Trophoblast cell (in vitro differentiated cells and primary cell): ENCODE results near the gene PTGER3.

ENCODE experiments used
- DNase-seq, 2 donors: peaks; one replicate each; pipeline ENCODE4 v3.0.0-alpha.2; 2016
- H2AFZ ChIP-seq: 2 replicates; pipeline ENCODE4 v1.6.1; 2013; ENCODE audit warnings: low read length, moderate library complexity, mild to moderate bottlenecking; ENCODE audit not compliant: insufficient read depth, poor library complexity
- H2AK5ac ChIP-seq: 2 replicates; pipeline ENCODE4 v1.6.1; 2013; ENCODE audit warnings: mild to moderate bottlenecking, low read length
- H2BK120ac ChIP-seq: 2 replicates; pipeline ENCODE4 v1.6.1; 2013; ENCODE audit warnings: low read length, mild to moderate bottlenecking, moderate library complexity; ENCODE audit not compliant: insufficient read depth, poor library complexity
- H2BK12ac ChIP-seq: 2 replicates; pipeline ENCODE4 v1.6.1; 2013; ENCODE audit warnings: mild to moderate bottlenecking, low read length, moderate library complexity
- H2BK5ac ChIP-seq: 2 replicates; pipeline ENCODE4 v1.6.1; 2013; ENCODE audit warnings: low read length, low read depth, moderate library complexity, mild to moderate bottlenecking; ENCODE audit not compliant: poor library complexity
- H3K14ac ChIP-seq: 2 replicates; pipeline ENCODE4 v1.6.1; 2013; ENCODE audit warnings: mild to moderate bottlenecking, low read length
- H3K18ac ChIP-seq: 2 replicates; pipeline ENCODE4 v1.6.1; 2013; ENCODE audit warnings: mild to moderate bottlenecking, low read length
- H3K23ac ChIP-seq: 2 replicates; pipeline ENCODE4 v1.6.1; 2013; ENCODE audit warnings: low read length
- H3K27ac ChIP-seq: 2 replicates; pipeline ENCODE4 v1.5.1; 2013; ENCODE audit warnings: low read depth, mild to moderate bottlenecking, inconsistent platforms, low read length, moderate library complexity
- H3K27me3 ChIP-seq: 2 replicates; pipeline ENCODE4 v1.6.1; 2013; ENCODE audit warnings: inconsistent platforms, mild to moderate bottlenecking, low read length, moderate library complexity; ENCODE audit not compliant: insufficient read depth
- H3K36me3 ChIP-seq, 2 experiments: 1 replicate in 1 of 2; 2 replicates in 1 of 2; pipeline ENCODE4 v1.6.1; 2013; ENCODE audit warnings: low read length in 2 of 2, mild to moderate bottlenecking in 2 of 2, moderate library complexity in 1 of 2; ENCODE audit not compliant: insufficient read depth in 2 of 2, control insufficient read depth in 1 of 2
- H3K4ac ChIP-seq: 2 replicates; pipeline ENCODE4 v1.6.1; 2013; ENCODE audit warnings: low read depth, mild to moderate bottlenecking, low read length, moderate library complexity
- H3K4me1 ChIP-seq, 2 experiments: 1 replicate in 1 of 2; 2 replicates in 1 of 2; pipeline ENCODE4 v1.6.1; 2013; ENCODE audit warnings: low read length in 2 of 2, mild to moderate bottlenecking in 2 of 2, moderate library complexity in 1 of 2; ENCODE audit not compliant: insufficient read depth in 2 of 2, control insufficient read depth in 1 of 2
- H3K4me2 ChIP-seq: 2 replicates; pipeline ENCODE4 v1.6.1; 2013; ENCODE audit warnings: inconsistent platforms, mild to moderate bottlenecking, low read length, moderate library complexity
- H3K4me3 ChIP-seq: 2 replicates; pipeline ENCODE4 v1.5.1; 2013; ENCODE audit warnings: mild to moderate bottlenecking, low read depth, low read length, inconsistent platforms
- H3K79me1 ChIP-seq: one replicate; pipeline ENCODE4 v1.6.1; 2013; ENCODE audit warnings: low read length
- H3K79me2 ChIP-seq: 2 replicates; pipeline ENCODE4 v1.6.1; 2013; ENCODE audit warnings: low read length, mild to moderate bottlenecking; ENCODE audit not compliant: control insufficient read depth, insufficient read depth, poor library complexity
- H3K9ac ChIP-seq: 2 replicates; pipeline ENCODE4 v1.6.1; 2013; ENCODE audit warnings: mild to moderate bottlenecking, low read length
- H3K9me3 ChIP-seq: 2 replicates; pipeline ENCODE4 v1.6.1; 2013; ENCODE audit warnings: low read depth, mild to moderate bottlenecking, control low read depth, inconsistent platforms, low read length; ENCODE audit not compliant: insufficient read depth
- H4K12ac ChIP-seq: 2 replicates; pipeline ENCODE4 v1.6.1; 2013; ENCODE audit warnings: low read depth, mild to moderate bottlenecking, low read length, moderate library complexity
- H4K8ac ChIP-seq: 2 replicates; pipeline ENCODE4 v1.6.1; 2013; ENCODE audit warnings: low read depth, mild to moderate bottlenecking, low read length, moderate library complexity
- H4K91ac ChIP-seq: one replicate; pipeline ENCODE4 v1.6.1; 2013; ENCODE audit warnings: low read depth, mild to moderate bottlenecking, low read length, moderate library complexity
- WGBS: extraction: QIAGEN DNeasy Blood & Tissue Kit; methylation state at CpG from one replicate; pipeline ENCODE4 v1.1.7; 2013; ENCODE audit warnings: missing lambda C conversion rate; ENCODE audit not compliant: insufficient read length, insufficient coverage; ENCODE audit errors: extremely low coverage; 5-methylcytosine and 5-hydroxymethylcytosine counted together

The PTGER3 gene

DNA sequence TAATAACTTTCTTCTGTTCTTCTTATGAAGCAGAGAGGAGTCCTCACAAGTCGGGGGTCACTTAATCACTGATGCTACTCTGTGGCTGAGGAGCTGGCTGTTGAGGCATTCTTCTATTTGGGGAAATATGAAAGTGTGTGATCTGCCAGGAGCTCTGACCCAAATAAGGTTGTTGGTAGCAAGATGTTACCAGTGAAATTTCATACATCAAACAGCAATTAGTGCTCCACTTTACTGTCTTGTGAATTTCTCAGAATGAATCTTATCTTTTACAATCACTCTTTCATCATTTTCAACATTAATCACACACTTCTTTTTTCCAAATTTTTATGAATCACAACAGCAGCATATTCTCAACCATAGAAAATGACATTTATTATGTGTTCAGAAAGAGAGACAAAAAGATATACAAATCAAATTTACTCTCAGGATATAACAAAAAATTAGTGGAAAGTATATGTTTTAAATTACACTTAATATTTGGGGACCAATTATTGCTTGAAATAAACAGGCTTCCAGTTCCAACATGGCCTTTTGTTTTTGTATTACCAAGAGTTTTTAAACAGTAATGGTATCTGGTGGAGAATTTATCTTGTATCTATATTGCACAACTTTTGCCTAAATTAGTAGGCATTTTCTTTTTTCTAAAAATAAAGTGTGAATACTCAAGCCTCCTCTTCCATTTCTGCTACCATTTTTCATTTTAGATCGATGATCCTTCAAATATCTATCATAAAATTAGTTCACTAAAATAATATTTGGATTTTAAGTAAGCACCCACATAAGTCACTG is 9.6 kb downstream of the PTGER3 start:
- no peak overlapping the region for H2BK120ac ChIP-seq
- no peak overlapping the region for H2BK12ac ChIP-seq
- H2AK5ac ChIP-seq: no peak overlapping the region
- no peak overlapping the region for H4K8ac ChIP-seq
- H3K4me2 ChIP-seq: no peak overlapping the region
- no peaks in the 10 kb centered on the region for H3K4me1 ChIP-seq
- H3K23ac ChIP-seq: no peak overlapping the region
- H2BK5ac ChIP-seq: no peak overlapping the region
- no peak overlapping the region for H4K12ac ChIP-seq
- H3K9ac ChIP-seq: no peak overlapping the region
- no peak overlapping the region for H3K27ac ChIP-seq
- H3K18ac ChIP-seq: no peak overlapping the region
- H3K4me3 ChIP-seq: no peak overlapping the region
- H3K9me3 ChIP-seq: no peaks in the 10 kb centered on the region
- no peak overlapping the region for H3K4ac ChIP-seq
- H2AFZ ChIP-seq: no peak overlapping the region
- no peak overlapping the region for H3K14ac ChIP-seq
- WGBS: no CpG with 5 or more reads among the region's 2 CpGs
- H3K36me3 ChIP-seq: no peaks in the 10 kb centered on the region
- no peaks in the 10 kb centered on the region for H3K27me3 ChIP-seq
- H3K79me1 ChIP-seq: no peaks in the 10 kb centered on the region
- no peak for DNase-seq
- no peaks in the 10 kb centered on the region for H3K79me2 ChIP-seq
- no peak overlapping the region for H4K91ac ChIP-seq

- Histone ChIP-seq H4K91ac (no peak overlapping the region), H3K79me1 (no peaks in the 10 kb centered on the region), H3K27me3 (no peaks in the 10 kb centered on the region), H3K36me3 (no peaks in the 10 kb centered on the region), H3K4ac (no peak overlapping the region), H3K9me3 (no peaks in the 10 kb centered on the region), H4K12ac (no peak overlapping the region), H2AFZ (no peak overlapping the region), H3K23ac (no peak overlapping the region), H3K27ac (no peak overlapping the region), H3K4me2 (no peak overlapping the region), H3K18ac (no peak overlapping the region), H3K4me3 (no peak overlapping the region), H3K14ac (no peak overlapping the region), H4K8ac (no peak overlapping the region), H2AK5ac (no peak overlapping the region), H2BK5ac (no peak overlapping the region), H3K79me2 (no peaks in the 10 kb centered on the region), H3K4me1 (no peaks in the 10 kb centered on the region), H2BK12ac (no peak overlapping the region), H3K9ac (no peak overlapping the region), H2BK120ac (no peak overlapping the region)
- DNase-seq: peak; percentile 74 to 90
- WGBS: no CpG with 5 or more reads among the region's 9 CpGs
Observed at GRCh38 chr1:71037066-71037465, 10.6 kb downstream of the PTGER3 start.

DNA sequence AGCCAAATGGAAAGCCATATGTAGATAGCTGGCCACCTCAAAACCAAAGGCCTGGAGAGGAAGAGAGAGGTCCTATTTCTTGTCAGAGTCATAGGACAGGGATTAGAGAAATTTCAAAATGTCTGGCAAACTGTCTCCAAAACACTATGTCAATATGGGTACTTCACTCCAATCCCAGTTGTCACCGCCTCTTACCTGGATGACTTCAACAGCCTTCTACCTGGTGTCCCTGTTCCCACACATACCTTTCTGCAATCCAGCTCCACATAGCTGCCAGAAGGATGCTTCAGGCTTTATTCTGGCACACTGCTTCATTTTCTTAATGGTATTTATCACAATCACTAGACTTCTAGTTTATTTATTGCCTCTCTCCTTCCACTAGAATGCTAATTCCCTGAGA is 14.5 kb downstream of the PTGER3 start:
- Histone ChIP-seq H3K79me1 (no peaks in the 10 kb centered on the region), H3K18ac (no peak overlapping the region), H3K4ac (no peak overlapping the region), H2BK5ac (no peak overlapping the region), H4K91ac (no peak overlapping the region), H3K4me1 (no peaks in the 10 kb centered on the region), H2BK12ac (no peak overlapping the region), H3K27ac (no peak overlapping the region), H3K9me3 (no peaks in the 10 kb centered on the region), H2BK120ac (no peak overlapping the region), H4K12ac (no peak overlapping the region), H2AK5ac (no peak overlapping the region), H2AFZ (no peak overlapping the region), H3K14ac (no peak overlapping the region), H3K27me3 (no peaks in the 10 kb centered on the region), H4K8ac (no peak overlapping the region), H3K79me2 (no peaks in the 10 kb centered on the region), H3K23ac (no peak overlapping the region), H3K4me2 (no peak overlapping the region), H3K36me3 (no peaks in the 10 kb centered on the region), H3K4me3 (no peak overlapping the region), H3K9ac (no peak overlapping the region)
- no CpG with 5 or more reads among the region's 1 CpG for WGBS
- peak; percentile 78 to 90 for DNase-seq

GRCh38 chr1:71031426-71031825 is 16.2 kb downstream of the PTGER3 start:
- Histone ChIP-seq H3K18ac (no peak overlapping the region), H3K9ac (no peak overlapping the region), H3K79me2 (no peaks in the 10 kb centered on the region), H3K4me1 (no peaks in the 10 kb centered on the region), H3K4ac (no peak overlapping the region), H4K8ac (no peak overlapping the region), H3K9me3 (no peaks in the 10 kb centered on the region), H2AK5ac (no peak overlapping the region), H2BK12ac (no peak overlapping the region), H4K12ac (no peak overlapping the region), H2AFZ (no peak overlapping the region), H3K4me3 (no peak overlapping the region), H3K23ac (no peak overlapping the region), H2BK120ac (no peak overlapping the region), H3K27me3 (no peaks in the 10 kb centered on the region), H3K79me1 (no peaks in the 10 kb centered on the region), H3K14ac (no peak overlapping the region), H3K36me3 (no peaks in the 10 kb centered on the region), H4K91ac (no peak overlapping the region), H3K27ac (no peak overlapping the region), H3K4me2 (no peak overlapping the region), H2BK5ac (no peak overlapping the region)
- peak; percentile 90 to 94 for DNase-seq
